ENCODE data around the gene FYN. TPM values are rescaled to one million over a fixed set of nuclear protein-coding genes. Genes with fewer than 3 reads are reported as not detected.

FYN gene
- total and polyA plus RNA-seq, 2 experiments from 2014 or later = 58.6 to 166 TPM

GRCh38 chr6:111846066-111846465 is 27.2 kb downstream of the FYN start:
- no peak overlapping the region for H3K4me3 ChIP-seq
- no peaks in the 10 kb centered on the region for H3K9me3 ChIP-seq (ENCODE audit: low read depth)
- no peak overlapping the region for H2AFZ ChIP-seq
- no peaks in the 10 kb centered on the region for H3K27me3 ChIP-seq (replicated peaks; ENCODE audit: insufficient read depth)
- H3F3A ChIP-seq (ENCODE audit: insufficient read depth) = 0 out of 2 replicates have a peak, but pooled peaks cover 15% of the 10 kb centered on the region
- DNase-seq = no peak
- H3K4me1 ChIP-seq (ENCODE audit: insufficient read depth) = peaks cover 13% of the 10 kb centered on the region
- no peak overlapping the region for H3K9ac ChIP-seq
- no peak for TF ChIP-seq EZH2 (IDR thresholded peaks at IDR 0.05; ENCODE audit: insufficient read depth, poor library complexity, severe bottlenecking)
- TF ChIP-seq EZH2phosphoT487 (IDR thresholded peaks at IDR 0.05; ENCODE audit: insufficient read depth, low read depth) = no peak
- 70 to 71% methylated on average over 4 of the region's 4 CpGs for WGBS, 2 experiments (ENCODE audit: low coverage in 1 of 2, low lambda C conversion rate in 2 of 2, missing lambda C conversion rate in 2 of 2)
- no peaks in the 10 kb centered on the region for H3K9me2 ChIP-seq (ENCODE audit: insufficient read depth)
- peaks cover 100% of the 10 kb centered on the region for H3K79me2 ChIP-seq (ENCODE audit: insufficient read depth)
- peaks cover 22% of the 10 kb centered on the region; the same call in 1 of the 2 replicates for H4K20me1 ChIP-seq (ENCODE audit: insufficient read depth)
- in situ Hi-C loops (cut with MboI) = no loop called here
- H3K27ac ChIP-seq = no peak overlapping the region
- H3K36me3 ChIP-seq (ENCODE audit: low read depth) = no peaks in the 10 kb centered on the region; the same call in 1 of the 2 replicates
- H3K4me2 ChIP-seq (ENCODE audit: unreplicated experiment) = no peak overlapping the region

GRCh38 chr6:111845441-111845871 is 27.8 kb downstream of the FYN start:
- H3K27ac ChIP-seq = no peak overlapping the region
- H3K9me3 ChIP-seq (ENCODE audit: low read depth) = no peaks in the 10 kb centered on the region
- no peak overlapping the region for H3K9ac ChIP-seq
- no peaks in the 10 kb centered on the region for H3K27me3 ChIP-seq (replicated peaks; ENCODE audit: insufficient read depth)
- H3K36me3 ChIP-seq (ENCODE audit: low read depth) = no peaks in the 10 kb centered on the region; the same call in 1 of the 2 replicates
- peaks cover 100% of the 10 kb centered on the region for H3K79me2 ChIP-seq (ENCODE audit: insufficient read depth)
- WGBS, 2 experiments (ENCODE audit: low coverage in 1 of 2, low lambda C conversion rate in 2 of 2, missing lambda C conversion rate in 2 of 2) = 85 to 88% methylated on average over 8 of the region's 8 CpGs
- TF ChIP-seq EZH2phosphoT487 (IDR thresholded peaks at IDR 0.05; ENCODE audit: insufficient read depth, low read depth) (no peak), EZH2 (IDR thresholded peaks at IDR 0.05; ENCODE audit: insufficient read depth, poor library complexity, severe bottlenecking) (no peak)
- no peaks in the 10 kb centered on the region for H3K9me2 ChIP-seq (ENCODE audit: insufficient read depth)
- H3K4me3 ChIP-seq = no peak overlapping the region
- 0 out of 2 replicates have a peak, but pooled peaks cover 15% of the 10 kb centered on the region for H3F3A ChIP-seq (ENCODE audit: insufficient read depth)
- H4K20me1 ChIP-seq (ENCODE audit: insufficient read depth) = peaks cover 22% of the 10 kb centered on the region; the same call in 1 of the 2 replicates
- no peak overlapping the region for H2AFZ ChIP-seq
- H3K4me1 ChIP-seq (ENCODE audit: insufficient read depth) = peaks cover 13% of the 10 kb centered on the region
- in situ Hi-C loops (cut with MboI) = no loop called here
- no peak for DNase-seq
- H3K4me2 ChIP-seq (ENCODE audit: unreplicated experiment) = no peak overlapping the region

GRCh38 chr6:111844921-111845320 is 28.3 kb downstream of the FYN start:
- Histone ChIP-seq H3K4me2 (ENCODE audit: unreplicated experiment) (no peak overlapping the region), H3K4me1 (ENCODE audit: insufficient read depth) (peaks cover 13% of the 10 kb centered on the region), H2AFZ (no peak overlapping the region), H3K9me2 (ENCODE audit: insufficient read depth) (no peaks in the 10 kb centered on the region), H3K27me3 (replicated peaks; ENCODE audit: insufficient read depth) (no peaks in the 10 kb centered on the region), H3K4me3 (no peak overlapping the region), H3K9me3 (ENCODE audit: low read depth) (no peaks in the 10 kb centered on the region), H3K9ac (no peak overlapping the region), H3F3A (ENCODE audit: insufficient read depth) (0 out of 2 replicates have a peak, but pooled peaks cover 15% of the 10 kb centered on the region), H3K79me2 (ENCODE audit: insufficient read depth) (peaks cover 100% of the 10 kb centered on the region), H3K27ac (no peak overlapping the region), H3K36me3 (ENCODE audit: low read depth) (no peaks in the 10 kb centered on the region; the same call in 1 of the 2 replicates), H4K20me1 (ENCODE audit: insufficient read depth) (peaks cover 22% of the 10 kb centered on the region; the same call in 1 of the 2 replicates)
- TF ChIP-seq EZH2phosphoT487 (IDR thresholded peaks at IDR 0.05; ENCODE audit: insufficient read depth, low read depth) (no peak), EZH2 (IDR thresholded peaks at IDR 0.05; ENCODE audit: insufficient read depth, poor library complexity, severe bottlenecking) (no peak)
- DNase-seq = no peak
- WGBS, 2 experiments (ENCODE audit: low coverage in 1 of 2, low lambda C conversion rate in 2 of 2, missing lambda C conversion rate in 2 of 2) = 70 to 86% methylated on average over 2 of the region's 2 CpGs
- in situ Hi-C loops (cut with MboI) = no loop called here

GRCh38 chr6:111844376-111844775 is 28.9 kb downstream of the FYN start:
- H3K79me2 ChIP-seq (ENCODE audit: insufficient read depth) = peaks cover 100% of the 10 kb centered on the region
- TF ChIP-seq EZH2phosphoT487 (IDR thresholded peaks at IDR 0.05; ENCODE audit: insufficient read depth, low read depth) (no peak), EZH2 (IDR thresholded peaks at IDR 0.05; ENCODE audit: insufficient read depth, poor library complexity, severe bottlenecking) (no peak)
- no peaks in the 10 kb centered on the region for H3K27me3 ChIP-seq (replicated peaks; ENCODE audit: insufficient read depth)
- in situ Hi-C loops (cut with MboI) = no loop called here
- no peak overlapping the region for H3K9ac ChIP-seq
- H3K4me1 ChIP-seq (ENCODE audit: insufficient read depth) = peaks cover 13% of the 10 kb centered on the region
- H2AFZ ChIP-seq = no peak overlapping the region
- H3K9me3 ChIP-seq (ENCODE audit: low read depth) = no peaks in the 10 kb centered on the region
- DNase-seq = no peak
- peaks cover 22% of the 10 kb centered on the region; the same call in 1 of the 2 replicates for H4K20me1 ChIP-seq (ENCODE audit: insufficient read depth)
- no peak overlapping the region for H3K4me2 ChIP-seq (ENCODE audit: unreplicated experiment)
- H3F3A ChIP-seq (ENCODE audit: insufficient read depth) = 0 out of 2 replicates have a peak, but pooled peaks cover 15% of the 10 kb centered on the region
- no peak overlapping the region for H3K27ac ChIP-seq
- no peaks in the 10 kb centered on the region for H3K9me2 ChIP-seq (ENCODE audit: insufficient read depth)
- 71 to 77% methylated on average over 4 of the region's 4 CpGs for WGBS, 2 experiments (ENCODE audit: low coverage in 1 of 2, low lambda C conversion rate in 2 of 2, missing lambda C conversion rate in 2 of 2)
- H3K36me3 ChIP-seq (ENCODE audit: low read depth) = no peaks in the 10 kb centered on the region; the same call in 1 of the 2 replicates
- H3K4me3 ChIP-seq = no peak overlapping the region
